GM21360 (cell line): Measurements from ENCODE around the gene GORASP1.

ENCODE experiments used
- ATAC-seq: cut with Tn5 transposase; IDR thresholded peaks from one replicate; pipeline ENCODE4 v1.9.1; 2021; ENCODE audit warnings: mild to moderate bottlenecking, moderate library complexity; ENCODE audit not compliant: unreplicated experiment

Gene GORASP1

DNA sequence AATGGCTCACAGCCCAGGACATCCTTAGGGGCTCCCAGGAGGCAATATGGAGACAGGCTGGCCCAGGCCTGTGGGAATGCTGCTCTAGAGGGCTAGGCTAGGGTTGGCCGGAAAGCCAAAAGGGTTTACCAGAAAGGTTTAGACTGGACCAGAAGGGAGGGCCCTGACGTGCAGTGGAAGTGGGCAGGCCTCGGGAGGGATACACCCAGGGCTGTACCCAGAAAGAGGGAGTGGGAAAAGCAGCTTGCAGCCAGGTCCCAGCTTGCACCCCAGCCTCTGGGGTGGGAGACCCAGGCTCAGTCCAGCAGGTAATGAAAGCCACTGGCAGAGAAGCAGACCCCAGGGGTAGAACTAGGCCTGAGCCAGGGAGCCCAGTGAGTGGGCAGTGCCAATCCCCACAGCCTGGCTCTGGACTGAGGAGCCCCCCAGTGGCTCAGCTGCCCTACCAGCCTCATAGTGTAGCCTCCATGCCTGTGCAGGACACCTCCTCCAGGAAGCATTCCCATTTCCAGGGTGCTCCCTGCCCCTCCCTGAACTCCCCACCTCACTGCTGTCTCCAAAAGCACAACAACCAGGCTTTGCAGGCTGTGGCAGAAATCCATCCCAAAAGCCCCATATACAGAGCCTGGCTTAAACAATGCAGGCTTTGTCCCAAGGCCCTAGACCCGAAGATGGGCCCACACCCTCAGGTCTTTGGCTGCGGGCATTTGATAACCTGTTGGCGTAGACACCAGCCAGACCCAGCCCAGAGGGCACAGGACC lies 3.5 kb downstream of the GORASP1 start:
- no peak for ATAC-seq

DNA sequence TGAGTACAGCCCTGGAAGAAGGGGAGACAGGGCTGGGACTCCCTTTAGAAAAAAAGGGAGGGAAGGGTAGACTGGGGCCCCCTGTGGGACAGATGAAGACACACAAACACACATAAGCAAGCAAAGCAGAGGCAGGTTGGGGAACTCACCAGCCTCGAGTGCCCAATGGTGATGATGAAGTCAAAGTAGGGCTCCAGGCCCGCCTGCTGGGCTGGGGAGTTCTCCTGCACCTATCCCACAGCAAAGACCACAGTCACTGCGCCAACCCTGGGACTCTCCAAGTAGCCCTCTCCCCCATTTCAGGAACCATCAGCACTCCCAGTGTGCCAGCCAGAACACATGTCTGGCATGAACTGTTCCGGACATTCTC lies 4.1 kb downstream of the GORASP1 start:
- no peak for ATAC-seq

DNA sequence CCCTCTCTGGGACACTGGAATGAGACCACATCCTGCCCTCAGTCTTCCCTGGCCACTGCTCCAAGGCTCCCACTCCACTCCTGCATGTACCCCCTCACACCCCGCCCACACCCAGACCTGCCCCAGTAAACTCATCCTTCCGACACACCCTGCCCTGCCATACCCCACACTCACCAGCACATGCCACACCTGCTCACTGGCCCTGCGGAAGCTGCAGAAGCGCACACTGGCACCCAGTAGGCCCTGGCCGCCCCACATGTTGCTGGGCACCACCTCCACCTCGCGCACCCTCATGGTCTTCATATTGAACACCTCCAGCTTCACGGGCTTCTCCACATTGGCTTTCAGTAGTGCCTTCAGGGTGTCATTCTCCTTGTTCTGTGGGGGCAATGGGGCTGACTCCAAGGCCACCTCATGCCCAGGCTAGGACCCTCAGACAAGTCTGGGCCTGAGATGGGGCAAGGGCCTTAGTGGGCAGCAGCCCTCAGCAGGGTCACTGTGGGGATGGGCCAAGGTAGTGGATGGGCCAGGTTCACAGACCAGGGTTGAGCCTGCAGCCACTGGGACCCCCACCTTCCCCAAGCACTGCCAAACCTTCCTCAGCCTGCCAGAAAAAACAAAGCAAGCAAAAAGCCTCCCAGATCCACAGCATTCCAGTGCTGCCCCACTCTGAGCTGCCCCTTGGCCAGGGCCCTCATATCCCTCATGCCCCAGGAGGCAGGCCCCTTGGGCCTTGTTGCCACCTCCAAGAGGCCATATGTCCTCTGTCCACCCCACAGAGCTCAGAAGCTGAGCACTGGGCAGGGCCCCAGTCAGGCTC lies 4.7 kb downstream of the GORASP1 start:
- no peak for ATAC-seq

DNA sequence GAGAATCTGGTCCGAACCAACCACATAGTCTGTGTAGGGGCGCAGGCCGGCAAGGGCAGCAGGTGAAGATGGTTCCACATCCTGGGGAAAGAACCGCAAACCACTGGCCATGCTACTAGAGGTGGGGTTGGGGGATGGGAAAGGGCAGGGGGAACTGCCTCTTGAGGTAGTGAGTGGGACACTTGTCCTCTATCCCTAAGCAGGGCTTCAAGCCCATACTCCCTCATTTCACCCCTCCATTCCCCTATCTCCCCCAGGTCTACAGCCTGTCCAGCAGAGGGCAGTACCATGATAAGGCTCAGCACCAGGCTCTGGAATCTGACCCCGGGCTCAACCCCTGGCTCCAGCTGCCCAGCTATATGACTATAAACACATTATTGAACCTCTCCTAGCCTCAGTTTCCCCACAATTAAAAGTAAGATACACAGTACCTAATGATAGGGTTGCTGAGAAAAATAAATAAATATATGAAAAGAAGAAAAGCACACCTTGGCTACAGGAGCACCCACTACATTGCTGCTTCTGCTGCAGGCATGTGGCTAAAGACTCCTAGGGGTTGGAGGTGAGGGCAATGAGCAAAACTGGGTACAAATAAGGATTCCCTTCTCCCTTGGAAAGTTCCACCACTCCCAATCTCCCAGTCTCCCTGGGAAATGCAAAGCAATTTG lies 6.3 kb downstream of the GORASP1 start:
- no peak for ATAC-seq

DNA sequence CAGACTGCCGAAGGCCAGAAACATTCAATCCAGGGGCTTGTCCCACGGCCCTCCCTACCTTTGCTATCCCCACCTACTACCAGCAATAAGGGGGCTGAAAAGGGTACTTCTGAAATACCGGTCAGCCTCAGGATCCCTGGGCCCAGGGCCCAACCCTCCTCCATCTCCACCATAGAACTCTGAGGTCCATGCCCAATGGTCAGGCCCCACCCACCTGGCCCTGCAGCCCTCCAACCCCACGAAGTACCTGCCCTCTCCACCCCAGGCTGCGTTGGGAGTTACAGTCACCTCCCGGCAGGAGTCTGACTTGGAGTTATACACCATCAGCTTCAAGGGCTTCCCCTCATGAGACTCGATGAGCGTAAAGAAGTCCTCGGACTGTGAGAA lies 6.9 kb downstream of the GORASP1 start:
- no peak for ATAC-seq

DNA sequence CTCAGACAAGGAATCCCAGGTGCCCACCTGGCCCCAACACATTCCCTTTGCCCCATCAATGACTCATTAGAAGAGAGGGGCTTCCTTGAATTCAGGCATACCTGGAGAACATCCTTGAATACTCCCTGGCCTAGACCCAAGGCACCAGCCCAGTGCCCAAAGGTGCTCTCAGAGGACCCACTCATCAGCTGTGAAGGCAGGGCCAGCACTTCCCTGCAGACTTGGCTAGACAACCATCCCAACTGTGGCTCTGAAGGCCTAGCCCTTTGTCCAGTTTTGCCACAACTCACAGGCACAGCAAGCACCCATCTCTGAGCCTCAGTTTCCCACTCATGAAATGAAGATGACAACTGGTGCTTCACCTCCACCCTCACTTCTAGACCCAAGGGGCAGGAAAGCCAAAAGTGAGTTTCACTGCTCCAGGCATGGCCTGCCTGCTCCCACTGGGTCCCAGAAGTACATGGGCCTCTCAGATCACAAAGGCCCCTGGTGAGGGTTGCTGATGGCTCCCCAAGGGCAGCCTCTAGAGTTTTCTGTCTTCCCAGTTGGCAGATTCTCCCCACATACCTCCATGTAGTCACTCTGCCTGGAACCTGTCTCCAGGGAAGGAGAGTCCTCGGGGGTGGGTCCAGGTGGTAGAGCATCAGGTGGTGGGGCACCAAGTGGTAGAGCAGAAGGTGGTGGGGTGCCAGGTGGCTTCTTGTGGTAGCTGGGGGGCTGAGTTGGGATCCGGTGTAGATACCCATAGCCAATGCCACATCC lies 7.5 kb downstream of the GORASP1 start:
- ATAC-seq, result no peak

DNA sequence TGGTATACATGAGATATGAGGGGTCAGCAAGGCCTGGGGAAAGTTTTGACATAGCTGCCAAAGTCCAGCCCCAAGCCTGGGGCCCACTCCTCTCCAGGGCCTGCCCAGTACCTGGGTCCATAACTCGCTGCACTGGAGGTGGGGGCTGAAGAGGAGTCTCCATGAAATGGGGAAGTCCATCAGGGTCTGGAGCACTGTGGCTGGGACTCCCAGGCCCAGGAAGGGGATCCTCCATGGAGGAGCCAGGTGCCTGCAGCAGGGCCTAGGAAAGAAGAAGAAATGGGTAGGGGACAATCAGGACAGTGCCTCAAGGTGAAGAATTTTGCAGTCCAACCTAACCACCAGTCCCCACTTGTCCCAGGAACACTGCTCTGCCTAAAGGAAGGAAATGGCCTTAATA lies 8.2 kb downstream of the GORASP1 start:
- ATAC-seq, result no peak

DNA sequence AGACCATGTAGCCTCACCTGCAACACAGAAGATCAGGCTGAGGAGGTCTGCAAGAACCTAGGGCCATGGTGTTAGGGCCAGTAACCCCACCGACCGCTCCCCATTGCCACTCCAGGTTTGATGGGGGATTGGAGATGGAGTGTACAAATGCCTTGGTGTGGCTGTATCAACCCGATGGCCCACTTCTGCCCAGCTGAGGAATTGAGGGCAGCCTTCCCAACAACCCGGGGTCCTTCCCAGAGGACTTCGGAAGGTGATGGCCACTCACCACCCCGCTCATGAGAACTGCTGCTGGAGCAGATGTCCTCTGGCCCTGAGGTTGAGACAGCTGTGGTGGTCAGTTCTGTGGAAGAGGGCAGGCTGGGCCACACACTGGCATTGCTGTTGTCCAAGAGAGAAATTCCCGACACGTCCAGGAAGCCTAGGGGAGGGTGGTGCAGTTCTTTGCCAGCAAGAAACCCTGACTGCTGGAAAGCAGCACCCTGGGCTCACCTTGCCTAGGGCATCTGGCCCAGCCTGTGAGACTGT lies 8.9 kb downstream of the GORASP1 start:
- ATAC-seq, result no peak

DNA sequence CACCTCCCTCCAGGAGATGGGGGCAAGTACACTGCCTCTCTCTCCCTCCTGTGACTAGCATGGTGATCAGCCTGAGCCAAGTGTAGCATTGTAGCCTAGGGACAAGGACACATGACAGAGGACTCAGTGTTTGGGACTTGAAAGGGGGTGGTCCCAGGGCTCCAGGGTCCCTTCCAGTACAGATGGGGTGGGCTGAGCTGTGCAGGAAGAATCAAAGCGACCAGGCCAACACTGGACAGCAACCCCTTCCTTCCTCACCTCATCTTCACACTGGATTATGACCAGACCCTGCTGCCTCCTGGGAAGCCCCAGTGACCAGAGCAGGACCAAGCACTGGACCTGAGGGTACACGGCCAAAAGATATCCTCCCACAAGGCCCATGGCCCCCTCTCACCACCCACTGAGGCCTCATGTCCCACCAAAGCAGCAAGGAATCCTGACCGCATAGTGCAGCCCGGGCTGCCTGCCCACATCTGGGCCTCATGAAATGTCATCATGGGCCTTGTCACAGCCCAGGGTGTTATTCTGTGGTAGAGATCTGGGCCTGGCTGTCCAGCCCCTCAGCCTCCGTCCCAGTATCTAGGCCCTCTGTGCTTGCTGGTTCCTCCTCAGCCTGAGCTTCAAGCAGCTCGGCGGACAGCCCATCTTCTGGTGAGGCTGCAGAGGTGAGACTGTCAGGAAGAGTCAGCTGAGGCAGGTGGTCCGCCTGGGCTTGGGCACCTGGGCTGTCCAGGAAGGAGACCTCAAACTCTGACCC lies 9.5 kb downstream of the GORASP1 start:
- ATAC-seq, result no peak

DNA sequence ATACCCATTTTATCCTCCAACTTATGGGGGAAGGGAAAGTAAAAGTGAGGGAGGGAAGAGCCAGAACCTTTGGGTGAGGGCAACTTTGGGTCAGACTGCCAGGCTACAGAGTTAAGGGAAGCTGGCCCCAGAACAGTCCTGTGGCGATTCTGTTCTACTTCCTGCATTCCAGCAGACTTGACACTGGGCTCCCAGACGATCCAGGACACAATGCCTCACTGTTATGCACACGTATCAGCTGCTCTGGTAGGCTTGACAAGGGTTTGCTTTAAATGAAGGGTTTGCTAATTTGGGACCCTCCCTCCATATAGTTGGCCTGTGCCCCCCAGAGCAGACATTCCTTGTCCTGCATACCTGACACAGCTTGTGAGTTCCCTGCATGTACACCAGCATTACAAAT lies 10.7 kb downstream of the GORASP1 start:
- ATAC-seq, result no peak

DNA sequence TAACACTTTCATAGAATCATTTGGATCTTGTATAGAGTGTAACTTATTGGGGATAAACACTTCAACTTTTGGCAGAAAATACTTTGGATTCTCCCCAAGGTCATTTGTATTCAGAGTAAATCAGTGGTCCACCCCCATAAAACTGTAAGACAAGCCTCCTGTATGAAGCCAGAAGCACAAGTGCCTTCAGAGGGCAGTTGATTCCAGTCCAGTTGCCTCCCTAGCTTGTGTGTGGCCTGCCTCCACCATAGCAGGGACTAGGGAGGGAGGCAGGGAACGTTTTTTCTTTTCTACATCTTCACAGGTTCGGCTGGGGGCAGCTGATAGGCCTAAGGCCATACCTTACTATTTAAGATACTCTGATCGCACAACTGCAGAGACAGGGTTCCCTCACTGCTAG lies 11.6 kb downstream of the GORASP1 start:
- ATAC-seq, result no peak

DNA sequence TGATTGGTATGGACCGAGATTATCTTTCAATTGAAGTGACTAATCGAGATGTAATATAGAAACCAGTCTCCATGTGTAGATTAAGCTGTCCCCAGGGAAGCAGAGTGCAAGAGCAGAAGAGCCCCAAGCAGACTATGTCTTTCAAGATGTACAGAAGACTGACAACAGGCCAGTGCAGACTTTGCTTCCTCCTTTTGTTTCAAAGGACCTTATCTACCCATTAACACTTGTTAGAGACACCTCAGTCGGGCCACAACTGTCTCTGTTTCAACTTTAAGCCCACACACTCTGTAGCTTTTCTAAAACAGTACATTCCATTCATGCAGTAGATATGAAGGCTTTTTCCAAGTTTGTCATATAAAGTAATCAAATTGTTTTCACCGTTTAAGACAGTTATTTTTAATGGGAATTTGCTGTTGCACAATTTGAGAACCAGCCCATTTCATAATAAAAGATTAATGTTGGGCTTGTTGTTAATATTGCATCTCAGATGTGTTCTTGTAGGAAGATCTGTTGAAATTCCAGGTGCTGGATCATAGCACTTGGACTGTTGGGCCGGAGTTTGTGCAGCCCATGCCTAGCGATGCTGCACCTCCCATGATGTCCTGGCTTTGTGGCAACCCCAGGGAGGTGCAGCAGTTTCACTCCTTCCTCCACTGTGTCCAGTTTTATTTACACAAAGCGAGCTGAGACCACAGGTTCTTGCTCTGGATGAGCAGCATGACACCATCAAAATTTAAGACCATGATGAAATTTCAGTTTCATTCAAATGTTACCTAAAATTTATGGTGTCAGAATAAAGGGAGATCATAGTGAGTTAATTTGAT lies 12.4 kb downstream of the GORASP1 start:
- no peak for ATAC-seq

DNA sequence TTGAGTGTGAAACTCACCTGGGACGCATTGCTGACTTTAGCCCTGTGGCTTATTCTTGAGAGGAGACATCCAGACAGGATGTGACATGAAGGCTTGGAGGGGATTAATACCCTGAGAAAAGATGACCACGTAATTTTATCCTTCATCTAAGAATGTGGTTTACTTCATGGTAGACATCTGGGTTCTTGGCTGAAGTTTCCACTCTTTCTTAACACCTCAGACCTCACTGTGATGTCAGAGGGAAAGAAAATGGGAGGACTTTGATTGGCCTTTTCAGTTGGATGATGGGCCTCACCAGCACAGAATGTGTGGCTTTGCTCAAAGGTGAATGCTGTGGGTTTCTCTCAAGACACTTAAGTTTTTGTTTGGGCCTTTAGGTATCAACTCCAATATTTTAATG lies 16.5 kb downstream of the GORASP1 start:
- ATAC-seq, result no peak

DNA sequence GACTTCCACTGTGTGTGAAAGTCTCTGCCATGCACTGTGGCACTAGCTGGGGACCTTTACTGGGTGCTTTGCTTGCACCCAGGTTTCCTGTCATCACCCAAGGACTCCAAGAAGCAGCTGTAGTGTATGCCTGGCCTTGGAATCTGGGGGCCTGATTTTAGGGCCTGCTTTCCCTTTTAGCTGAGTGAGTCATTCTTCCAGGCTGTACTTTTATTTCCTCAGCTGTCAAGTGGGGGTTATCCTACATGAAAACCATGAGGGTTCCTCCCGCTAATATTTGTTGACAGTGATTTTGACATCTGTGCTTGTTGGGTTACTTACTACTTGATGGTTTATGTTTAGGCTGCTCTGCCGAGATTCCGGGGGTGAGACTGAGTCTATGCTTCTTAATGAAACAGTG lies 18.5 kb downstream of the GORASP1 start:
- ATAC-seq, result no peak

DNA sequence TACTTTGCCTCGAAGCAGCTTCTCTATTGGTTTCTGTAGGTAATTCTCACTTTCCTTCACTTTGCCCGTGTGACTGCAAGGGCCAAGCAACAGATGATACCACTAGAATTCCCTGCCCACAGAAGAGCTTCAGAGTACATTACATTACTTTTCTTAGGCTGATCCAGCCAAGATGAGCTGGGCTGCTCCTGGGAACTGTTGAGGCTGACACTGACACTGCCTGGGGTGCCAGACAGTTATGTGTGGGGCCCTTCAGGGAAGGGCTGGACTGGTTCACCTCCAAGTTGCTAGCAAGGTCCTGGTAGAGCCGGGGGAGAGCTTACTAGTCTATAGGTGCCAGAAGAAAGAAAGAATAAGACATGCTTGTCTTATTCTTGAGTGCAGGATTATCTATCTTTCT lies 19.0 kb downstream of the GORASP1 start:
- no peak for ATAC-seq

DNA sequence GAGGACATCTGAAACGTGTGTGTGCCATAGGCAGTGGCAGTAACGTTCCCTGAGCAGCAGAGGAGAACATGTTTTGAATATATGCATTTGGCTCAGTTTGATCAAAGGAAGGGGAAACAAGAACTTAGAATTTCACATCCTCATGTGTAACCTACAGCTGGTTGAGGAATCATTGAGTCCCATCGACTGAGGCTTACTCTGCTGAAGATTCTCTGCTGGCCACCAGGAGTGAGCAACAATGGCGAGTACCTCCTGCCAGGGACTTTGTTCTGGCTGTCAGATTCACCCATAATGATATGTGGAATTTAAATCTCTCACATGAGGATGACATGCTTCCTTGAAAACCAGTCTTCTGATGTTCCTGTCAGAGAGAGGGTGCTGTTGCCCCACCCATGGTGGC lies 21.3 kb downstream of the GORASP1 start:
- ATAC-seq, result peak; percentile 66

DNA sequence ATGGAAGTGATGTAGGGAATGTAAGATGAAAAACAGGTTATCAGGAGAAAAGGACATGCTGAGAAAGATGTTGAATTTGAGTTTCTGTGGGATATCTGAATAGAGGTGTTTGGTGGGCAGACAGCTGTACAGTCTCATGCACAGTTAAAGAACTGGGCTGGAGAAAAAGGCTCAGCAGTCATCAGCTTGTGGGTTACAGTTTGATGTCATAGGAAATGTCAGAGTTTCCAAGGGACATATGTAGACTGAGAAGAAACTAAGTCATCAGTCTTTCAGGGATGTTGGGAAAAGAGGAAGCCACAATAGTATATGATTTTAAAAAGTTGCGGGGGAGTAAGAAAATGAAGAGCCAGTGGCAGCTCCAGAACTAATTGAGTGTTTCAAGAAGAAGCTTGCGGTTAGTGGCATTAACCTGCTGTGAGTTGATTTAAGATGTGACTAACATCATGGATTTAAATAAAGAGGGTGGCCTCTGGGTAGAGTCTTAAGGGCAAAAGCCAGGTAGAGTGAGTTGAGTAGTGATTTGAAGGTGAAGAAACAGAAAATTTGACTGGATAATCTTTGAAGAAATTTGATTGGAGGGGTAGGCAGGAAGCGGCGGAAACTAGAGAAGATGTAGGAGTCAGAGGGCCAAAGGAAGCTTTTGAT lies 24.6 kb downstream of the GORASP1 start:
- no peak for ATAC-seq

DNA sequence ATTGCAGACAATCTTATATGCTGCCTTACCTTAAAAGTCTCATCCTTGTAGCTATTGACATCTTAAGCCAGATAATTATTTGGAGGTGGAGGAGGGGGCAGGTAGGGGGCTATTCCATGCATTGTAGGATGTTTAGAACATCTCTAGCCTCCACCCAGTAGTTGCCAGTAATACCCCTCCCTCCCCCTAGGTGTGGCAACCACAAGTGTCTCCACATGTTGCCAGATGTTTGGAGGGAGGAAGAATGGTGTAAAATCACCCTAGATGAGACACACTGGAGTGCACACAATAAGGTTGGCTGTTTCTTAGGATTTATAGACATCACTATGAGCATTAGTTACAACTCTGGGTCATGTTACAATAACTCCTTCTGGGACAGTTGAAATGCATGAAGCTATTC lies 27.4 kb downstream of the GORASP1 start:
- no peak for ATAC-seq

DNA sequence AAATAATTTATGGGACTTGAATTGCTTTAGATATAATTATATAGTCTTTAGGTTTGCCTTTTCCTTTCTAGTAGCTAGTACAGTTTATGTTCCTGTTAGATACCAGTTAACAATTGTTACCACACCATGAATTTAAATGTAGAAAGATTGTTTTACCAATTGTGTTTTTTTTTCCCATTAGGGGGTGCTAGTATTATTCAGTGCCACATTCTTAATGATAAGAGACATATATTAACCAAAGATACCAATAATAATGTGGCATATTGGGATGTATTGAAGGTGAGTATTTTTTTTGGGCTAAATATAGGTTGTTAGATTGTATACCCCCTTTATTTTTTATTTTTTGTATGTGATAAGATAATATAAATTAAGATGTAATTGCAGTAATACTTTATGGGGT lies 27.9 kb downstream of the GORASP1 start:
- ATAC-seq, result no peak
